HG03575 (cell line): ENCODE data around the gene KCNJ9.

Experiments
- ATAC-seq: cut with Tn5 transposase; IDR thresholded peaks from one replicate; pipeline ENCODE4 v1.9.1; 2021; ENCODE audit not compliant: unreplicated experiment, insufficient number of reproducible peaks, low FRiP score; ENCODE audit errors: extremely low read depth

Gene KCNJ9

DNA sequence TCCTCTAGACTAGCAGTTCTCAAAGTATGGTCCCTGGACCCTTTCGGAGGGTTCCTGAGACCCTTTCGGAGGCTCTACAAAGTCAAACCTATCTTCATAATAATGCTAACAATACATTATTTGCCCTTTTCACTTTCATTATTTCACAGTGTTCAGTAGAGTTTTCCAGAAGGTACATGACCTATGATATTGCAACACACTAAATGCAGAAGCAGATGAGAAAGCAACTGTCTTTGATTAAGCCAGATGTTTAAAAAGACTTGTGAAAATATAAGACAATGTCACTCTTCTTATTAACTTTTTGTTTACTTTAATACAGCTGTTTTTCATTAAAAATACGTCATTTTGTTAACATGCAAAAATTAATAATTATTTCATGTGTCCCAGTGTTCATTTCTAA lies 17.2 kb upstream of the KCNJ9 start:
- ATAC-seq: no peak

GRCh38 chr1:160064746-160065145 lies 16.6 kb upstream of the KCNJ9 start:
- ATAC-seq: no peak

- ATAC-seq: no peak
These were observed 14.3 kb upstream of the KCNJ9 start for GRCh38 chr1:160066829-160067745.

DNA sequence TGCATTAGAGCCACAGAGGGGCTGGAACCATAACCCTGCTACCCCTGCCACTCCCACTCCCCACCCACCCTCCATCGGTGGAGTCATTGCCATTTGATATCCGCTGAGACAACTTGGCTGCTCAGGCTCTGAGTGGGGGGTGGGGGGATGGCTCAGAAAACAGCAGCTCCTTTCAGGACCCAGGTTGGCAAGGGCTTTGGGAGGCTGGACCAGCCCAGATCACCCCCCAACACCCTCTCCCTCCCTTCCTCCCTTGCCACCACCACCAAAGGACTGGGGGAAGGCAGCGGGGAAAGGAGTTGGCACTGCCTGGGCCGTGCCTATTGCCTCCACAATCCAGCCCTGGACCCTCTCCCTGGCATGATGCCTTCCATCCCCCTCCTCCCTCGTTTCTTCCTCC lies 13.1 kb upstream of the KCNJ9 start:
- no peak for ATAC-seq

GRCh38 chr1:160069460-160070231 lies 11.7 kb upstream of the KCNJ9 start, which contains the start of gene KCNJ10:
Gene KCNJ10 (minus strand): TSS chr1:160070160. CDS start chr1:160042532, 27,628 bp downstream.
- ATAC-seq: no peak

GRCh38 chr1:160070243-160071163 lies 10.8 kb upstream of the KCNJ9 start:
- no peak for ATAC-seq

GRCh38 chr1:160071289-160071688 lies 10.0 kb upstream of the KCNJ9 start:
- ATAC-seq: no peak

- ATAC-seq: no peak
These were observed 6.5 kb upstream of the KCNJ9 start for GRCh38 chr1:160074865-160075264.

- ATAC-seq: no peak
These were observed 5.5 kb upstream of the KCNJ9 start for GRCh38 chr1:160075836-160076235.

DNA sequence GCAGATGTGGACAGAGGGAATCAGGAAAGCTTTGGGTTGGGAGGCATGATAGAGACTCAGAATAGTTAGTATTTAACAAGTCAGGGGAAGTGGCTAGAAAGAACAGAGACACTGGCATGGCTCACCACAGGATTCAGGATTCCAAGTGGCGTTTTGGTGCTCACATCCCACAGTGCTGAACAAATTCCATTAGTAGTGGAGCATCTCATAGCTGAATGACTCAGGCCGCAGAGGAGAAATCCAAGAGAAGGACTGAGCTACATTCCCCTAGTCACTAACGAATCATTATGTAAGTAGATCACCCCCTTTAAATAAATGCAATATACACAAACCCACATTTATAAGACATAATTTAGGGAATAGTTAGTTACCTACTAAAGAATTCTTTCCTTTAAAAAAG lies 5.0 kb upstream of the KCNJ9 start:
- ATAC-seq: no peak

GRCh38 chr1:160077486-160077885 lies 3.9 kb upstream of the KCNJ9 start:
- no peak for ATAC-seq

GRCh38 chr1:160078512-160079195 lies 2.7 kb upstream of the KCNJ9 start:
- no peak for ATAC-seq

DNA sequence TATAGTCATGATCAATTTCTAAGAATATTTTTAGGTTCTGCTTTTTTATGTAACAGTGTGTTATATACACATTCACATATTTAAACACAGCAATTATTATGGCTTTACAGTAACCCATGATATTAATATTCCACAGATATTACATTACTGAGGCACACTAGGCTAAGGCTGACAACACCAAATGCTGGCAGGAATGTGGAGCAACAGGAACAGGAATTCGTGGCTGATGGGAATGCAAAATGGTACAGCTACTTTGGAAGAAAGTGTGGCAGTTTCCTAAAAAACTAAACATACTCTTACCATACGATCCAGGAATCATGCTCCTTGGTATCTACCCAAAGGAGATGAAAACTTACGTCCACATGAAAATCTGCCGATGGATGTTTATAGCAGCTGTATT lies 1.9 kb upstream of the KCNJ9 start:
- no peak for ATAC-seq

GRCh38 chr1:160080381-160081100 lies 797 bp upstream of the KCNJ9 start:
- ATAC-seq: no peak

DNA sequence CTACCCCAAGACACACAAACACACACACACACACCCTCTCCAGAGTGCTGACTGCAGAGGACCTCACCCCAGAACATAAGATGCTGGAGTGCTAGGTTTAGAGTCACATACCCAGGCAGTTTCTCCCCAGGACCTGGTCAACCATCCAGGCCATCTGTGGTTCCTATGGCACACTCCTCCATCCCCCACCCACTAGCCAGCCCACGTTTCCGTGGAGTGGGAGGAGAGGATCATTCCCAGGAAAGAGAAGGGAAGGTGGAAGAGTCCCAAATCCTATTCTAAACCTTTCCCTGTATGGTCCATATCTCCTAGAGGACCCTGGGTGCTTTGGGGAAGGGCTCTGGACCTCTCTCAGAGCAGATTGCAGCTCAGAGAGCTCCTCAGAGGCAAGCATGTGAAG lies 1.1 kb downstream of the KCNJ9 start:
- no peak for ATAC-seq

GRCh38 chr1:160082926-160083325 lies 1.6 kb downstream of the KCNJ9 start:
- ATAC-seq: no peak

- no peak for ATAC-seq
These were observed 2.8 kb downstream of the KCNJ9 start for GRCh38 chr1:160083968-160084770.
